ENCODE data around the gene AFF4. TPM values are rescaled to one million over a fixed set of nuclear protein-coding genes. Genes with fewer than 3 reads are reported as not detected.
"Not testable (repeated sequence)": the region's sequence is repeated elsewhere in the genome, so short reads cannot be mapped to it uniquely, and the experiment has no call there.

The AFF4 gene
- 81.0 and 85.3 TPM in 2 replicates for total RNA-seq (2021)
- percentile 91 among the genes with signal in this experiment for Bru-seq, nascent RNA
- BruChase-seq, experiment 1, labeled RNA remaining after a 2-hour chase, result percentile 95 among the genes with signal in this experiment
- percentile 94 among the genes with signal in this experiment for BruChase-seq, experiment 2, labeled RNA remaining after a 6-hour chase
- long read RNA-seq, full-length matches to known transcripts, result 1 of 11 reads
- long read RNA-seq, partial matches to known transcripts, result 3 of 11 reads
- long read RNA-seq, other reads (novel, unspliced or antisense), result 7 of 11 reads

- H3K27ac ChIP-seq (ENCODE audit: low read depth, low read length, poor library complexity, severe bottlenecking), result peak within 1 kb of the TSS; percentile 95
- peaks cover 7% of the 10 kb centered on the region for H3K4me1 ChIP-seq (ENCODE audit: insufficient read depth, low read length, poor library complexity, severe bottlenecking)
- TF ChIP-seq CTCF (conservative IDR thresholded peaks at IDR 0.05; ENCODE audit: low read depth, low read length) (no peak), EZH2 (IDR thresholded peaks at IDR 0.05; ENCODE audit: borderline replicate concordance, low read depth, low read length, poor library complexity, severe bottlenecking) (no peak)
- intact Hi-C loops (cut with micrococcal nuclease; ENCODE audit: unreplicated experiment), result no loop called here
- H3K4me3 ChIP-seq (ENCODE audit: low read depth, low read length, poor library complexity, severe bottlenecking), result peak within 1 kb of the TSS; percentile 98
- H3K27me3 ChIP-seq (replicated peaks; ENCODE audit: insufficient read depth, low read depth, low read length, poor library complexity), result no peaks in the 10 kb centered on the region
- no peaks in the 10 kb centered on the region for H3K9me3 ChIP-seq (ENCODE audit: low read depth, low read length, poor library complexity, severe bottlenecking)
- DNase-seq (ENCODE audit: low spot score), result peak; percentile 94
- BruUV-seq (replicated peaks), result TSS peak; percentile 86
- ChIA-PET POLR2A (ENCODE audit: low non-redundant PET) (interaction anchor here (0.6 to 0.7 kb wide), 3 partner anchors 60 to 818 kb away, joined by 3 to 9 read pairs (median 8); partner anchors contain the start of gene HSPA4), CTCF (no interaction called here)
- H3K36me3 ChIP-seq (ENCODE audit: insufficient read depth, low read length, poor library complexity, severe bottlenecking), result no peaks in the 10 kb centered on the region
Measured at GRCh38 chr5:132963171-132964104, at the start of gene AFF4. Gene AFF4 (minus strand): TSS chr5:132963634. CDS start chr5:132937189, 26,445 bp downstream.

- BruUV-seq (replicated peaks); CTCF ChIA-PET; POLR2A ChIA-PET (ENCODE audit: low non-redundant PET); H3K4me1 ChIP-seq (ENCODE audit: insufficient read depth, low read length, poor library complexity, severe bottlenecking); H3K36me3 ChIP-seq (ENCODE audit: insufficient read depth, low read length, poor library complexity, severe bottlenecking); H3K9me3 ChIP-seq (ENCODE audit: low read depth, low read length, poor library complexity, severe bottlenecking); DNase-seq (ENCODE audit: low spot score); H3K27ac ChIP-seq (ENCODE audit: low read depth, low read length, poor library complexity, severe bottlenecking); H3K27me3 ChIP-seq (replicated peaks; ENCODE audit: insufficient read depth, low read depth, low read length, poor library complexity); intact Hi-C loops (cut with micrococcal nuclease; ENCODE audit: unreplicated experiment); H3K4me3 ChIP-seq (ENCODE audit: low read depth, low read length, poor library complexity, severe bottlenecking): not testable (repeated sequence)
Measured at GRCh38 chr5:133008455-133008854, 45.0 kb upstream of the AFF4 start.

GRCh38 chr5:133006653-133007052 is 43.2 kb upstream of the AFF4 start:
- intact Hi-C loops (cut with micrococcal nuclease; ENCODE audit: unreplicated experiment), result no loop called here
- BruUV-seq (replicated peaks), result no TSS peak
- no peak for DNase-seq (ENCODE audit: low spot score)
- ChIA-PET CTCF (no interaction called here), POLR2A (ENCODE audit: low non-redundant PET) (no interaction called here)
- H3K4me3 ChIP-seq (ENCODE audit: low read depth, low read length, poor library complexity, severe bottlenecking), result no peak overlapping the region
- H3K27me3 ChIP-seq (replicated peaks; ENCODE audit: insufficient read depth, low read depth, low read length, poor library complexity), result no peaks in the 10 kb centered on the region
- TF ChIP-seq EZH2 (IDR thresholded peaks at IDR 0.05; ENCODE audit: borderline replicate concordance, low read depth, low read length, poor library complexity, severe bottlenecking) (no peak), CTCF (conservative IDR thresholded peaks at IDR 0.05; ENCODE audit: low read depth, low read length) (no peak)
- H3K27ac ChIP-seq (ENCODE audit: low read depth, low read length, poor library complexity, severe bottlenecking), result no peak overlapping the region
- H3K36me3 ChIP-seq (ENCODE audit: insufficient read depth, low read length, poor library complexity, severe bottlenecking), result peaks cover 4% of the 10 kb centered on the region
- H3K9me3 ChIP-seq (ENCODE audit: low read depth, low read length, poor library complexity, severe bottlenecking), result no peaks in the 10 kb centered on the region
- no peaks in the 10 kb centered on the region for H3K4me1 ChIP-seq (ENCODE audit: insufficient read depth, low read length, poor library complexity, severe bottlenecking)

Data from A673 (cell line).